Left ventricle myocardium inferior (tissue), 1 donor: Measurements from ENCODE around the gene ATG12. TPM values are rescaled to one million over a fixed set of nuclear protein-coding genes. Genes with fewer than 3 reads are reported as not detected.

ENCODE experiments used
- DNase-seq: peaks from one replicate; pipeline ENCODE4 v3.0.0-alpha.2; 2020
- H3K27ac ChIP-seq: fragments of 200-600 bp; replicated peaks from 2 replicates; pipeline ENCODE4 v1.8.0; 2021
- H3K27me3 ChIP-seq: fragments of 200-600 bp; 2 replicates; pipeline ENCODE4 v1.8.0; 2021; ENCODE audit warnings: low read depth
- H3K36me3 ChIP-seq: fragments of 200-600 bp; 2 replicates; pipeline ENCODE4 v1.8.0; 2021
- H3K4me1 ChIP-seq: fragments of 200-600 bp; 2 replicates; pipeline ENCODE4 v1.8.0; 2021
- H3K4me3 ChIP-seq: fragments of 200-600 bp; 2 replicates; pipeline ENCODE4 v1.8.0; 2021; ENCODE audit warnings: mild to moderate bottlenecking, moderate library complexity
- H3K9me3 ChIP-seq: fragments of 200-600 bp; replicated peaks from 2 replicates; pipeline ENCODE4 v1.8.0; 2021
- intact Hi-C: fragments of 100-400 bp; cut with micrococcal nuclease; formaldehyde crosslinking; loops from one replicate; pipeline ENCODE4 v1.11.0; 2022
- total RNA-seq: library from RNA; stranded (reverse); fragmentation: NEBNext Ultra II Directional; extraction: Animal tissue kit (Norgen Biotek cat#: 25700); gene quantifications from one replicate; pipeline ENCODE4 v1.2.1, GENCODE V29; 2021
- TF ChIP-seq, protein P1 (sequence below): fragments of 200-600 bp; IDR thresholded peaks from 2 replicates; pipeline ENCODE4 v1.8.0; 2021; ENCODE audit warnings: antibody characterized with exemption, mild to moderate bottlenecking, borderline replicate concordance
- donor health status: DM: no; HTN: yes; CAD: no; lungs with severe emphysema.

Gene ATG12
- total RNA-seq, 1 donor from 2014 or later = 24.1 TPM

DNA sequence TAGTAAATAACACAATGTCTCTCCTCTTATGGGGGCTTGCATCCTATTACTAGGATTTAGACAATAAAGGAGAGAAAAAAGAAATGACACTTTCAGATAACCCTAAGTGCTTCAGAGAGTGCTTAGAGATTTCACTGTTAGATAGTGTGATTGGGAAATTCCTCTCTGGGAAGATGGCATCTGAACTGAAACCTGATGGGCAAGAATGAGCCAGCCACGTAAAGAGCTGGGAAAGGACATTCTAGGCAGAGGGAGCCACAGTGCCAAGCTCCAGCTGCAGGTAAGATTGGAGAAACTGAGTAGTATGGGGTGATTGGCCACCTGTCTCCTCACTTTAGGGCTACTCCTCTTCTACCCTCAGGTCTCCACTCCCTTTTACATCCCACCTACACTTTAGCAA lies 39.4 kb downstream of the ATG12 start:
- no peaks in the 10 kb centered on the region for H3K4me1 ChIP-seq
- DNase-seq = no peak
- no peak overlapping the region for H3K4me3 ChIP-seq
- TF ChIP-seq, protein P1, sequence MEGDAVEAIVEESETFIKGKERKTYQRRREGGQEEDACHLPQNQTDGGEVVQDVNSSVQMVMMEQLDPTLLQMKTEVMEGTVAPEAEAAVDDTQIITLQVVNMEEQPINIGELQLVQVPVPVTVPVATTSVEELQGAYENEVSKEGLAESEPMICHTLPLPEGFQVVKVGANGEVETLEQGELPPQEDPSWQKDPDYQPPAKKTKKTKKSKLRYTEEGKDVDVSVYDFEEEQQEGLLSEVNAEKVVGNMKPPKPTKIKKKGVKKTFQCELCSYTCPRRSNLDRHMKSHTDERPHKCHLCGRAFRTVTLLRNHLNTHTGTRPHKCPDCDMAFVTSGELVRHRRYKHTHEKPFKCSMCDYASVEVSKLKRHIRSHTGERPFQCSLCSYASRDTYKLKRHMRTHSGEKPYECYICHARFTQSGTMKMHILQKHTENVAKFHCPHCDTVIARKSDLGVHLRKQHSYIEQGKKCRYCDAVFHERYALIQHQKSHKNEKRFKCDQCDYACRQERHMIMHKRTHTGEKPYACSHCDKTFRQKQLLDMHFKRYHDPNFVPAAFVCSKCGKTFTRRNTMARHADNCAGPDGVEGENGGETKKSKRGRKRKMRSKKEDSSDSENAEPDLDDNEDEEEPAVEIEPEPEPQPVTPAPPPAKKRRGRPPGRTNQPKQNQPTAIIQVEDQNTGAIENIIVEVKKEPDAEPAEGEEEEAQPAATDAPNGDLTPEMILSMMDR = no peak
- intact Hi-C loops = no loop called here
- no peak overlapping the region for H3K27ac ChIP-seq
- no peaks in the 10 kb centered on the region for H3K36me3 ChIP-seq
- no peaks in the 10 kb centered on the region for H3K9me3 ChIP-seq
- H3K27me3 ChIP-seq = no peaks in the 10 kb centered on the region

DNA sequence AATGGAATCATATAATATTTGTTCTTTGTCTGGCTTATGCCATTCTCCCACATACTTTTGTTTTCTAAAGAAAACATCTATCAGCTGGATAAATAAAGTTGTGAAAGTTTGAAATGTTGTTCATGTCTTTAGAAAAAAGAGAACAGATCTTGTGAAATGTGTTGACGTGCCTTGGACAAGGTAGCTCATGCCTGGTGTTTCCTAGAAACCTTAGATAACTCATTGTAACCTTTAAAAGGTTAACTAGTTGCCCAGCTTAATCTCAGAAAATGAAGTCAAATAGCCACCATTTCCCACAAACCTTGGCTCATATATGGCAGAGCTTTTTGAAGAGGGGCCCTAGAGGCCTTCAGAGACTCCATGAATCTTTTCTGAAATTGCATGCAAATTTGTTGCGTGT lies 40.2 kb downstream of the ATG12 start:
- no peaks in the 10 kb centered on the region for H3K4me1 ChIP-seq
- DNase-seq = no peak
- intact Hi-C loops = no loop called here

DNA sequence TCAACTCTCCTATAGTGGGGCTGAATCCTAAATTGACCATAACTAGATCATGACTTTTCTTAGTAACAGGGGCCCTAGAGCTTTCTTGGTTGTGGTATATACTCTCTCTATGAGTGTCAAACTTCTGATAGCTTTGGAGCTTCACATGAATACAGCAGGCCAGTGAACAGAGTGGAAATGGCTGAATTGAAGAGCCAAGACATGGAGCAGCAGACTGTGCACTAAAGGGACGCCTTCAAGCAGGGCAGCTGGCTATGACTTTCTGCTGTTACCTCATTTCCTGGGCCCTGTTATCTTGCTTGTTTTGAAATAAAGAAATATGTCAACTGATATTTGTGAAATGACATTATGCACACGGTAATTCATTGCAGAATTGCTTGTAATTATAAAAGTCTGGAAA lies 41.3 kb downstream of the ATG12 start:
- Histone ChIP-seq H3K27me3 (no peaks in the 10 kb centered on the region), H3K36me3 (no peaks in the 10 kb centered on the region), H3K4me3 (no peak overlapping the region), H3K27ac (no peak overlapping the region), H3K9me3 (no peaks in the 10 kb centered on the region), H3K4me1 (no peaks in the 10 kb centered on the region)
- intact Hi-C loops = no loop called here
- no peak for DNase-seq
- TF ChIP-seq, protein P1 = no peak

More for the DNA sequence above, 40.2 kb downstream of the ATG12 start:
- Histone ChIP-seq H3K27me3 (no peaks in the 10 kb centered on the region), H3K4me3 (no peak overlapping the region), H3K36me3 (no peaks in the 10 kb centered on the region), H3K9me3 (no peaks in the 10 kb centered on the region), H3K27ac (no peak overlapping the region)
- TF ChIP-seq, protein P1 = no peak

DNA sequence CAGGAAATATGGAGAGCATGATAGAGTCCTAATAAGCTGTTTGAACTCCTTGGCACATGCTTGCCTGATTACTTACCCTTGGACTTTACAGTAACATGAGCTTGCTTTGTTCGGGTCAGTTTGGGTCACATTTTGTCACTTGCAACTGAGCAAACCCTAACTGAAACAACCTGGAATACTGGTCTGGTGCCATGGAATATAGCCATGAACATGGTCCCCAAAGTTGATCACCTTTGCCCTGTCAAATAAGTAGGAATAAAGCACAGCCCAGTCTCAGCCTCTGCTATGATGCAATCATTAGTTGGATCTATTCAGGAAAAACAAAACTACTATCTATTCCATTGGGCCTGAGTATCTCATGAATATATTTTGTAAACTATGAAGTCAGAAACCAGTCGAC lies 43.1 kb downstream of the ATG12 start:
- Histone ChIP-seq H3K4me1 (no peaks in the 10 kb centered on the region), H3K4me3 (no peak overlapping the region), H3K36me3 (no peaks in the 10 kb centered on the region), H3K27me3 (no peaks in the 10 kb centered on the region), H3K27ac (no peak overlapping the region), H3K9me3 (no peaks in the 10 kb centered on the region)
- intact Hi-C loops = no loop called here
- TF ChIP-seq, protein P1 = no peak
- DNase-seq = no peak

DNA sequence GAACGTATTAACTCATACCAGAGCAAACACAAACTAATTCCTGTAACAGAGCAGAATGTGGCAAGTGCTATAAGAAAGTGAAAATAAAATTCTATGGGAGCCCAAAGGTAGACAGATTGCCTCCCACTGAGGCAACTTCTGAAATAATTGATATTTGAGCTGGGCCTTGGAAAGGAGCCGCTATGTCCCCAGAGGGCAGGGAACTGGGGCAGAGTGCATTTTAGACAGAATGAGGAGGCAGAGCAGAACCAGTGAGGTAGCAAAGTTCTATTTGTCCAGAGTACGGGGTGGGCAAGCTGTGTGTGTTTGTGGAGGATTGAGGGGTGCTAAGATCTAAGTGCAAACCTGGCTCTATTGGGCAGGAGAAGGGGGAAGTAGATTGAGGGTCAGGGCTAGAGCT lies 44.7 kb downstream of the ATG12 start:
- no peaks in the 10 kb centered on the region for H3K9me3 ChIP-seq
- peaks cover under 1% of the 10 kb centered on the region for H3K27me3 ChIP-seq
- H3K4me1 ChIP-seq = no peaks in the 10 kb centered on the region
- intact Hi-C loops = no loop called here
- H3K4me3 ChIP-seq = no peak overlapping the region
- H3K36me3 ChIP-seq = no peaks in the 10 kb centered on the region
- TF ChIP-seq, protein P1 = no peak
- H3K27ac ChIP-seq = no peak overlapping the region
- DNase-seq = no peak

DNA sequence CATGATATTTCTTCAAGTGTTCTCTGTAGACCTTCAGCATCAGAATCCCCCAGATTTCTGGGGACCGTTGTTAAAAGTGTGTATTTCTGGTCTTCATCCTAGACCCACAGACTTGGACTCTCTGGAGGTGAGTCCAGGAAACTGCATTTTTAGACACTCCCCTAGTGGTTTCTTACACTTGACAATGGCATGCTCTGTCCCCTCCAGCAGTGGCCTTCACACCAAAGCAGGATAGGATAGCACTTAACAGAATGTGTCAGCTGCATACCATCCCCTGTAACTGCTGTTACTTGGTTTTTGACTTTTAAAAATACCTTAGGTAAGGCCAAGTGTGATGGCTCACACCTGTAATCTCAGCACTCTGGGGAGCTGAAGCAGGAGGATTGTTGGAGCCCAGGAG lies 45.7 kb downstream of the ATG12 start:
- intact Hi-C loops = no loop called here
- Histone ChIP-seq H3K27me3 (peaks cover 6% of the 10 kb centered on the region), H3K36me3 (no peaks in the 10 kb centered on the region), H3K9me3 (no peaks in the 10 kb centered on the region), H3K4me3 (no peak overlapping the region), H3K4me1 (no peaks in the 10 kb centered on the region), H3K27ac (no peak overlapping the region)
- TF ChIP-seq, protein P1 = no peak
- no peak for DNase-seq
